ENCODE data around the gene BFSP2.
"Not testable (repeated sequence)": the region's sequence is repeated elsewhere in the genome, so short reads cannot be mapped to it uniquely, and the experiment has no call there.

The BFSP2 gene

DNA sequence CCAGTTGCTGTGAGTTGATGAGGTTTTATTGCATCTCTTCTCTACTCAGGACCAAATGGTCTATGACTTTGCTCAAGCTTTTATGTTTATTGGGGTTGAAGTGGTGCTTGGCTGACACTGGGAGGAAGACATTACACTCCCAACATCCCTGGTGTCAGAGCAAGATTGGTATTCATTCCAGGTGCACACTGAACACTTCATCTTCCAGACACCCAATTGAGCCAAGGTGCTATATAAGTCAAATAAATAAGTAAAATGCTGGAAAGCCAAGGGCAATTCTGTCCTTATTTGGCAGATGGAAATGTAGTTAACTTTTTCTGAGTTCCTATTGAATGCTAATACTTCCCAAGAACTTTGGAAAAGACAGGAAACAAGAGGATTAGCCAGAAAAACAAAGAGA is 120.4 kb downstream of the BFSP2 start:
- no peak for DNase-seq (ENCODE audit: low read depth)

DNA sequence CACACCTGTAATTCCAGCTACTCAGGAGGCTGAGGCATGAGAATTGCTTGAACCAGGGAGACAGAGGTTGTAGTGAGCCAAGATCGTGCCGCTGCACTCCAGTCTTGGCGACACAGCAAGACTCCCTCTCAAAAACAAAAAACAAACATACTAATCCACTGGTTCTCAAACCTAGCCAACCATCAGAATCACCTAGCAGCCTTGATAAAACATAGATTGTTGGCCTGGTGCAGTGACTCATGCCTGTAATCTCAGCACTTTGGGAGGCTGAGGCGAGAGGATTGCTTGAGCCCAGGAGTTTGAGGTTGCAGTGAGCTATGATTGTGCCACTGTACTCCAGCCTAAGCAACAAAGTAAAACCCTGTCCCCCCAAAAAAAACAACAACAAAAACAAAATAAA is 121.1 kb downstream of the BFSP2 start:
- not testable (repeated sequence) for DNase-seq (ENCODE audit: low read depth)

DNA sequence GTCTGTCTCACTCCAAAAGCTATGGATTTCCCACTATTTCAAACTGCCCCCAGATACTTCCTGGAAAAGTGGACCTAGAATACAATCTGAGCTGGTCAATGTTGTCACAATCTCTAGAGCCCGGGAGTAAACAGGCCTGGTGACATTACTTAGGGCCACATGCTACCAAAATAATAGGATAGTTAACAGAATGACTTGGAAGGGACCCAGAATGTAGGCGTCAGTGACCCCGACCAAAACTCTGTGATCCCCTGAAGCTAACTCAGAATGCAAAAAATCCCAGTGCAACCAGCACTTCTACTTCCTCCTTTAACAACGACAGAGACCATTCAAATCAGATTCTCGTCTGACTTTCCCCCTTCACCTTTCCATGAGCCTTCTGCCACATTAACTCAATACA is 122.1 kb downstream of the BFSP2 start:
- no peak for DNase-seq (ENCODE audit: low read depth)

DNA sequence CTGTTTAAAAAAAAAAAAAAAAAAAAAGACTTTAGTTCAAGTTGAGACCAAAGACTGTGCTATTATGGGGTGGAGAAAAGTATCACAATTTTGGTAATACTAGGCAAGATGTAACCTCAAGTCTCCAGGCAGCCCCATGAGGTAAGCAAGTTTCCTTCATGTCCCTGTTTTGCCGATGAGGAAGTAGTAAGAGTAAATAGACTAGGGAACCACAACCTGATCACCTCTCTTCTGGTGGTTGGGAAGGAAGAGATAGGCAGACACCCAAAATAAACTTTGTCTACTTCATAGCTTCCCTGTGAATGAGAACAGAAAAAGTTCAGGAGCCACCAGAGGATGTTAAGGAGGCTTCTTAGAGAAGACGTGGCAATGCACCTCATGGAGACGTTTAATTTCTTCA is 123.9 kb downstream of the BFSP2 start:
- DNase-seq (ENCODE audit: low read depth), result not testable (repeated sequence)

All from fibroblast of gingiva (primary cell).